ENCODE results near the gene TBC1D5.
"Not testable (repeated sequence)": the region's sequence is repeated elsewhere in the genome, so short reads cannot be mapped to it uniquely, and the experiment has no call there.

The TBC1D5 gene

DNA sequence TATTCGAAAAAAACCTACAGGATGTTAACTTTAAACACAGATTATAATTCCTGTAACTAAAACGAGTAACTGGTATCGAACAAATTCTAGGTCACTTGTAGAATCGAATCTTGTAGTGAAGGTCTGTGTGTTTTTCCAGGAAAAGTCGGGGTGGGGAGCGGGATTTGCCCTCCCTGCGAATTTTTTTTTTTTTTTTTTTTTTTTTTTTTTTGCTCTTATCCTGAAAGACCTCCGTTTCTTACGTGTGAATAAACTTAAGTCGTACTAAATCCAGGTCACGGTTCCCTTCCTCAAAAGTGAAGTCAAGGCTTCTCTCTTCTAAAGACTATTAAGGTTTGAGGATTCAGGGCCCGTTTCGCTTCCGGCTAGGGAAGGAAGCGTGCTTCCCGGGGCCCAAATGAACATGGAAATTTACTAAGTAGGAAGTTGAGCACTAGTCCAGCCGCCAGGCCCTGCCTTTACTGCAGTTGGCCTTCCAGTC lies 770 bp downstream of the TBC1D5 start:
- no peak for DNase-seq (ENCODE audit: insufficient read length, low spot score)

DNA sequence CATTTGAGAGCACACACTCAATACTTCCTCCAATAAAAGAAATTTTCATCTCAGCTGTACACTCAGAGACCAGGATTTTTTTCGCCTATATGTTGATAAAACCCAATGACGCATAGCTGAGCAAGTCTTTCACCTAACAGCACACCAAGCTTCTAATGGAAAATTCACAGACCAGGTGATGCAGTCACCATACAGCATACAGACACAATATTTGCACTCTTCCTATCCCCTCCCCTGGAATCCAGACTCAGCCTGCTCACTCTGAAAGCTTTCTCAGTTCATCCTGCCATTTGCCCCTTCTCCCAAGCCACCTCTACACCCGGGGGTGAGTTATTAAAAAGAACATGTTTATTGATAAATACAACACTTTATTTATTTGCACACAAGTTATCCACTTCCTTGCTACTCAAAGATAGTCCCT lies 1.7 kb downstream of the TBC1D5 start:
- peak; percentile 83 for FAIRE-seq

More for the DNA sequence above, 770 bp downstream of the TBC1D5 start:
- TF ChIP-seq SPI1 (IDR thresholded peaks at IDR 0.05; ENCODE audit: low read depth, low read length) (peak; percentile 12; the same call in 1 of the 2 replicates), POLR2AphosphoS5 (IDR thresholded peaks at IDR 0.05; ENCODE audit: low read depth, low read length) (no peak), POLR2A (IDR thresholded peaks at IDR 0.05; ENCODE audit: low read depth, low read length) (no peak), TAF1 (IDR thresholded peaks at IDR 0.05; ENCODE audit: low read depth, low read length) (no peak)
- peak; percentile 9 for FAIRE-seq

GRCh38 chr3:17738921-17739320 lies 3.5 kb downstream of the TBC1D5 start:
- DNase-seq (ENCODE audit: insufficient read length, low spot score): no peak
- peak; percentile 5 for FAIRE-seq
- TF ChIP-seq PAX5 (IDR thresholded peaks at IDR 0.05; ENCODE audit: insufficient read depth, low read length, severe bottlenecking) (no peak), POLR2AphosphoS5 (IDR thresholded peaks at IDR 0.05; ENCODE audit: low read depth, low read length) (no peak), POLR2A (IDR thresholded peaks at IDR 0.05; ENCODE audit: low read depth, low read length) (no peak), SPI1 (IDR thresholded peaks at IDR 0.05; ENCODE audit: low read depth, low read length) (no peak), POU2F2 (IDR thresholded peaks at IDR 0.05; ENCODE audit: low read depth, low read length) (no peak), TAF1 (IDR thresholded peaks at IDR 0.05; ENCODE audit: low read depth, low read length) (no peak)

More for the DNA sequence above, 1.7 kb downstream of the TBC1D5 start:
- no peak for DNase-seq (ENCODE audit: insufficient read length, low spot score)
- TF ChIP-seq PAX5 (IDR thresholded peaks at IDR 0.05; ENCODE audit: insufficient read depth, low read length, severe bottlenecking): no peak
- TF ChIP-seq POU2F2 (IDR thresholded peaks at IDR 0.05; ENCODE audit: low read depth, low read length): no peak
- TF ChIP-seq SPI1 (IDR thresholded peaks at IDR 0.05; ENCODE audit: low read depth, low read length): no peak
- TF ChIP-seq POLR2AphosphoS5 (IDR thresholded peaks at IDR 0.05; ENCODE audit: low read depth, low read length): no peak
- TF ChIP-seq TAF1 (IDR thresholded peaks at IDR 0.05; ENCODE audit: low read depth, low read length): no peak
- TF ChIP-seq POLR2A (IDR thresholded peaks at IDR 0.05; ENCODE audit: low read depth, low read length): no peak

GRCh38 chr3:17738219-17738618 lies 4.2 kb downstream of the TBC1D5 start:
- FAIRE-seq: no peak
- no peak for DNase-seq (ENCODE audit: insufficient read length, low spot score)
- TF ChIP-seq POU2F2 (IDR thresholded peaks at IDR 0.05; ENCODE audit: low read depth, low read length): no peak
- no peak for TF ChIP-seq PAX5 (IDR thresholded peaks at IDR 0.05; ENCODE audit: insufficient read depth, low read length, severe bottlenecking)
- TF ChIP-seq POLR2A (IDR thresholded peaks at IDR 0.05; ENCODE audit: low read depth, low read length): no peak
- TF ChIP-seq POLR2AphosphoS5 (IDR thresholded peaks at IDR 0.05; ENCODE audit: low read depth, low read length): no peak
- no peak for TF ChIP-seq SPI1 (IDR thresholded peaks at IDR 0.05; ENCODE audit: low read depth, low read length)
- no peak for TF ChIP-seq TAF1 (IDR thresholded peaks at IDR 0.05; ENCODE audit: low read depth, low read length)

DNA sequence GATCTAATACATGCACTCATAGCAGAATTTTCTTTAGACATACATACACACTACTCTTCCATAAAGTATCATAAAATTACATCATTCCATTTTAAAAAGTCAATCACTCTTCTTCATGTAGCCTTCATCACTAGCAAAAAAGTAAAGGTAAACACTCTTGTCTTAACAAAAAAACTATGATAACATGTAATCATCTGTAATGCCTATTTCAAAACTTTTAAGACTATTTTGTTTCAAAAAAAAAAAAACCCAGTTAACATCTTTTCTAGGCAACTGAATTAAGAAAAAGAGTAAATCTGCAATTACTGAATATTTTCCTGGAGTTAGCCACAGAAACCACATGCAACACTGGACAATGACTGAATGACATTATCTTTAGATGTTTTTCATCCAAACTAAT lies 4.8 kb downstream of the TBC1D5 start:
- TF ChIP-seq PAX5 (IDR thresholded peaks at IDR 0.05; ENCODE audit: insufficient read depth, low read length, severe bottlenecking) (no peak), POLR2AphosphoS5 (IDR thresholded peaks at IDR 0.05; ENCODE audit: low read depth, low read length) (no peak), POU2F2 (IDR thresholded peaks at IDR 0.05; ENCODE audit: low read depth, low read length) (no peak), TAF1 (IDR thresholded peaks at IDR 0.05; ENCODE audit: low read depth, low read length) (no peak), SPI1 (IDR thresholded peaks at IDR 0.05; ENCODE audit: low read depth, low read length) (no peak), POLR2A (IDR thresholded peaks at IDR 0.05; ENCODE audit: low read depth, low read length) (no peak)
- no peak for FAIRE-seq
- DNase-seq (ENCODE audit: insufficient read length, low spot score): no peak

- DNase-seq (ENCODE audit: insufficient read length, low spot score); FAIRE-seq: not testable (repeated sequence)
These were observed 7.1 kb downstream of the TBC1D5 start for GRCh38 chr3:17735362-17735761.

GRCh38 chr3:17733768-17734167 lies 8.7 kb downstream of the TBC1D5 start:
- TF ChIP-seq SPI1 (IDR thresholded peaks at IDR 0.05; ENCODE audit: low read depth, low read length) (no peak), TAF1 (IDR thresholded peaks at IDR 0.05; ENCODE audit: low read depth, low read length) (no peak), PAX5 (IDR thresholded peaks at IDR 0.05; ENCODE audit: insufficient read depth, low read length, severe bottlenecking) (no peak), POLR2A (IDR thresholded peaks at IDR 0.05; ENCODE audit: low read depth, low read length) (no peak), POU2F2 (IDR thresholded peaks at IDR 0.05; ENCODE audit: low read depth, low read length) (no peak), POLR2AphosphoS5 (IDR thresholded peaks at IDR 0.05; ENCODE audit: low read depth, low read length) (no peak)
- DNase-seq (ENCODE audit: insufficient read length, low spot score): no peak
- no peak for FAIRE-seq

DNA sequence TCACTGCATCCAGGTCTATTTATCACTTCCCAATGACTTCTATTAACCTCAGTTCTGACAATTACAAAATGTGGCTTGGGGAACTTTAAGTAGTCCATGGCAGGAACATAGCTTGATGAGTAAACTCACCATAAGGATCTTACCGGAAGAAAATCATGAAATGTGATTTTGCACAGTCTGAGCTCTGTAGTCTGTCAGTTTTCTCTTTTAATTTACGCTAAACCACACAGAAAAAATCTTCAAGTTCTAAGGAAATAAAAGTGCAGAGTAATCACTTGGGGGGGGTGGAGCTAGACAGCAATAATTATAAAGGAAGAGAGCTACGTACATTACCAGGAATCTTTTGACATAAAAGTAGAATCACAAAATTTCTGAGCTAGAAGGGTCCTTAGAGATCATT lies 9.2 kb downstream of the TBC1D5 start:
- FAIRE-seq (no peak), DNase-seq (ENCODE audit: insufficient read length, low spot score) (no peak)
- TF ChIP-seq POU2F2 (IDR thresholded peaks at IDR 0.05; ENCODE audit: low read depth, low read length): no peak
- TF ChIP-seq TAF1 (IDR thresholded peaks at IDR 0.05; ENCODE audit: low read depth, low read length): no peak
- no peak for TF ChIP-seq POLR2A (IDR thresholded peaks at IDR 0.05; ENCODE audit: low read depth, low read length)
- TF ChIP-seq SPI1 (IDR thresholded peaks at IDR 0.05; ENCODE audit: low read depth, low read length): no peak
- no peak for TF ChIP-seq PAX5 (IDR thresholded peaks at IDR 0.05; ENCODE audit: insufficient read depth, low read length, severe bottlenecking)
- TF ChIP-seq POLR2AphosphoS5 (IDR thresholded peaks at IDR 0.05; ENCODE audit: low read depth, low read length): no peak

- no peak for FAIRE-seq
- no peak for DNase-seq (ENCODE audit: insufficient read length, low spot score)
- no peak for TF ChIP-seq POLR2AphosphoS5 (IDR thresholded peaks at IDR 0.05; ENCODE audit: low read depth, low read length)
- TF ChIP-seq POU2F2 (IDR thresholded peaks at IDR 0.05; ENCODE audit: low read depth, low read length): no peak
- no peak for TF ChIP-seq PAX5 (IDR thresholded peaks at IDR 0.05; ENCODE audit: insufficient read depth, low read length, severe bottlenecking)
- no peak for TF ChIP-seq POLR2A (IDR thresholded peaks at IDR 0.05; ENCODE audit: low read depth, low read length)
- TF ChIP-seq TAF1 (IDR thresholded peaks at IDR 0.05; ENCODE audit: low read depth, low read length): no peak
- TF ChIP-seq SPI1 (IDR thresholded peaks at IDR 0.05; ENCODE audit: low read depth, low read length): no peak
These were observed 12.0 kb downstream of the TBC1D5 start for GRCh38 chr3:17730318-17730967.

DNA sequence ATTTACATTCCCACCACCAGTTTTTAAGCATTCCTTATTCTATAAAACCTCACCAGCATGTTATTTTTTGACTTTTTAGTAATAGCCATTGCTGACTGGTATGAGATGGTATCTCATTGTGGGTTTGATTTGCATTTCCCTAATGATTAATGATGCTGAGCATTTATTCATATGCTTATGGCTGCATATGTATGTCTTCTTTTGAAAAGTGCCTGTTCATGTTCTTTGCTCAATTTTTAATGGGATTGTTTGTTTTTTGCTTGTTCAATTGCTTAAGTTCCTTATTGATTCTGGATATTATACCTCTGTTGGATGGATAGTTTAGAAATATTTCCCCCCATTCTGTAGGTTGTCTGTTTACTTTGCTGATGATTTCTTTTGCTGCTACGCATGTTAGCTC lies 16.1 kb downstream of the TBC1D5 start:
- FAIRE-seq (no peak), DNase-seq (ENCODE audit: insufficient read length, low spot score) (no peak)
- TF ChIP-seq SPI1 (IDR thresholded peaks at IDR 0.05; ENCODE audit: low read depth, low read length): no peak
- no peak for TF ChIP-seq POLR2A (IDR thresholded peaks at IDR 0.05; ENCODE audit: low read depth, low read length)
- no peak for TF ChIP-seq POLR2AphosphoS5 (IDR thresholded peaks at IDR 0.05; ENCODE audit: low read depth, low read length)
- no peak for TF ChIP-seq TAF1 (IDR thresholded peaks at IDR 0.05; ENCODE audit: low read depth, low read length)
- TF ChIP-seq PAX5 (IDR thresholded peaks at IDR 0.05; ENCODE audit: insufficient read depth, low read length, severe bottlenecking): no peak
- TF ChIP-seq POU2F2 (IDR thresholded peaks at IDR 0.05; ENCODE audit: low read depth, low read length): no peak

DNA sequence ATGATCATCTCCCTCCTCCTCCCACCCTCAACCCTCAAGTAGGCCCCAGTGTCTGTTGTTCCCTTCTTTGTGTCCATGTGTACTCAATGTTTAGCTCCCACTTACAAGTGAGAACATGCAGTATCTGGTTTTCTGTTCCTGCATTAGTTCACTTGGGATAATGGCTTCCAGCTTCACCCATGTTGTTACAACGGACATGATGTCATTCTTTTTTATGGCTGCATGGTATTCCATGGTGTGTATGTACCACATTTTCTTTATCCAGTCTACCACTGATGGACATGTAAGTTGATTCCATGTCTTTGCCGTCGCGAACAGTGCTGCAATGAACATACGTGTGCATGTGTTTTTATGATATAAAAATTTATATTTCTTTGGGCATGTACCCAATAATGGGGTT lies 16.6 kb downstream of the TBC1D5 start:
- FAIRE-seq: peak; percentile 16
- DNase-seq (ENCODE audit: insufficient read length, low spot score): not testable (repeated sequence)
